IMR-90 (cell line): ENCODE measurements around the gene TMEM163. TPM values are rescaled to one million over a fixed set of nuclear protein-coding genes. Genes with fewer than 3 reads are reported as not detected.

ENCODE experiments used
- ATAC-seq: fragments of 200-7000 bp; cut with Tn5 transposase; 2 replicates; pipeline ENCODE4 v1.9.1; 2020; ENCODE audit warnings: low read depth, mild to moderate bottlenecking, moderate library complexity
- BruUV-seq: library from RNA; stranded (reverse); fragments of 400-500 nt; replicated peaks from 2 replicates; lab custom pipeline; 2021; lab: Mats Ljungman, UMichigan
- CTCF ChIA-PET: fragments of 300-600 bp; formaldehyde crosslinking; extraction: SDS; loops from one replicate; lab custom pipeline; 2021; ENCODE audit warnings: antibody characterized with exemption; lab: Yijun Ruan, JAX
- POLR2A ChIA-PET: fragments of 300-600 bp; sonication (Branson Sonifier 250); formaldehyde crosslinking; loops from one replicate; lab custom pipeline; 2022; ENCODE audit warnings: antibody characterized with exemption; ENCODE audit not compliant: unreplicated experiment; lab: Charles Lee
- DNase-seq: peaks from one replicate; pipeline ENCODE4 v3.0.0; 2013
- H2AFZ ChIP-seq: replicated peaks from 2 replicates; pipeline ENCODE3; 2013; ENCODE audit warnings: low read length, mild to moderate bottlenecking; ENCODE audit not compliant: poor library complexity
- H2AK5ac ChIP-seq: 2 replicates; pipeline ENCODE4 v1.6.1; 2013; ENCODE audit warnings: low read depth, low read length, inconsistent platforms
- H2AK9ac ChIP-seq: replicated peaks from 2 replicates; pipeline ENCODE3; 2013; ENCODE audit warnings: mild to moderate bottlenecking, low read depth, low read length, moderate library complexity; ENCODE audit not compliant: poor library complexity
- H2BK120ac ChIP-seq: 2 replicates; pipeline ENCODE4 v1.6.1; 2013; ENCODE audit warnings: low read depth, low read length, inconsistent platforms
- H2BK15ac ChIP-seq: 3 replicates; pipeline ENCODE4 v1.6.1; 2013; ENCODE audit warnings: low read depth, low read length, inconsistent platforms
- H2BK20ac ChIP-seq: 2 replicates; pipeline ENCODE4 v1.6.1; 2013; ENCODE audit warnings: low read depth, mild to moderate bottlenecking, inconsistent platforms, low read length, moderate library complexity
- H2BK5ac ChIP-seq: 2 replicates; pipeline ENCODE4 v1.6.1; 2013; ENCODE audit warnings: mild to moderate bottlenecking, low read depth, low read length, inconsistent platforms; ENCODE audit not compliant: poor library complexity, severe bottlenecking
- H3K14ac ChIP-seq: replicated peaks from 2 replicates; pipeline ENCODE4 v1.6.1; 2013; ENCODE audit warnings: low read depth, low read length, inconsistent platforms
- H3K18ac ChIP-seq: 2 replicates; pipeline ENCODE4 v1.6.1; 2013; ENCODE audit warnings: low read depth, low read length, control low read depth
- H3K23ac ChIP-seq: 2 replicates; pipeline ENCODE4 v1.6.1; 2013; ENCODE audit warnings: low read depth, low read length, inconsistent platforms
- H3K27ac ChIP-seq: 2 replicates; pipeline ENCODE4 v1.5.1; 2013; ENCODE audit warnings: mild to moderate bottlenecking, control low read depth, low read length; ENCODE audit not compliant: insufficient read depth
- H3K27me3 ChIP-seq: 2 replicates; pipeline ENCODE4 v1.6.1; 2013; ENCODE audit warnings: low read length; ENCODE audit not compliant: control insufficient read depth, insufficient read depth
- H3K36me3 ChIP-seq: 2 replicates; pipeline ENCODE4 v1.6.1; 2013; ENCODE audit warnings: low read length, mixed read lengths; ENCODE audit not compliant: control insufficient read depth, insufficient read depth
- H3K4ac ChIP-seq: 2 replicates; pipeline ENCODE4 v1.6.1; 2013; ENCODE audit warnings: low read depth, low read length, inconsistent platforms
- H3K4me1 ChIP-seq: 2 replicates; pipeline ENCODE4 v1.6.1; 2013; ENCODE audit warnings: low read length, mixed read lengths; ENCODE audit not compliant: control insufficient read depth, insufficient read depth
- H3K4me2 ChIP-seq: 2 replicates; pipeline ENCODE4 v1.6.1; 2013; ENCODE audit warnings: low read depth, mild to moderate bottlenecking, control low read depth, low read length, moderate library complexity
- H3K4me3 ChIP-seq: 2 replicates; pipeline ENCODE4 v1.5.1; 2013; ENCODE audit warnings: low read depth, mild to moderate bottlenecking, control low read depth, low read length, moderate library complexity; ENCODE audit not compliant: insufficient read depth
- H3K56ac ChIP-seq: 2 replicates; pipeline ENCODE4 v1.6.1; 2013; ENCODE audit warnings: low read length, inconsistent platforms; ENCODE audit not compliant: insufficient read depth; ENCODE audit errors: extremely low read depth
- H3K79me1 ChIP-seq, 2 experiments: 2 replicates each; pipeline ENCODE4 v1.6.1; 2013; ENCODE audit warnings: low read length in 2 of 2, inconsistent platforms in 1 of 2, low read depth in 1 of 2
- H3K9ac ChIP-seq: 2 replicates; pipeline ENCODE4 v1.6.1; 2013; ENCODE audit warnings: low read depth, low read length, control low read depth
- H3K9me1 ChIP-seq: 2 replicates; pipeline ENCODE4 v1.6.1; 2013; ENCODE audit warnings: low read length, inconsistent platforms; ENCODE audit not compliant: insufficient read depth
- H3K9me3 ChIP-seq: 2 replicates; pipeline ENCODE4 v1.6.1; 2013; ENCODE audit warnings: low read length; ENCODE audit not compliant: control insufficient read depth, insufficient read depth
- H4K20me1 ChIP-seq: 2 replicates; pipeline ENCODE4 v1.6.1; 2013; ENCODE audit warnings: low read length, inconsistent platforms; ENCODE audit not compliant: insufficient read depth
- H4K5ac ChIP-seq: 2 replicates; pipeline ENCODE4 v1.6.1; 2013; ENCODE audit warnings: mild to moderate bottlenecking, low read depth, low read length, control low read depth
- H4K8ac ChIP-seq, 2 experiments: 2 replicates each; pipeline ENCODE4 v1.6.1; 2013; ENCODE audit warnings: low read depth in 2 of 2, low read length in 2 of 2, control low read depth in 1 of 2, inconsistent platforms in 1 of 2
- H4K91ac ChIP-seq: 2 replicates; pipeline ENCODE4 v1.6.1; 2013; ENCODE audit warnings: low read depth, low read length, inconsistent platforms; ENCODE audit not compliant: insufficient read depth
- CTCF ChIP-seq: conservative IDR thresholded peaks from 2 replicates; pipeline ENCODE4 v1.5.1; 2012; ENCODE audit warnings: mild to moderate bottlenecking, low read depth, low read length, improper control_type of control experiment
- MAZ ChIP-seq: IDR thresholded peaks from 2 replicates; pipeline ENCODE4 v1.6.1; 2012; ENCODE audit warnings: low read depth, mild to moderate bottlenecking, low read length, improper control_type of control experiment, moderate library complexity, borderline replicate concordance
- MXI1 ChIP-seq: IDR thresholded peaks from 2 replicates; pipeline ENCODE4 v1.6.1; 2012; ENCODE audit warnings: low read depth, mild to moderate bottlenecking, low read length, moderate library complexity, borderline replicate concordance
- RFX5 ChIP-seq: IDR thresholded peaks from 2 replicates; pipeline ENCODE4 v1.8.0; 2012; ENCODE audit warnings: low read depth, mild to moderate bottlenecking, low read length, moderate library complexity
- WGBS, 2 experiments: methylation state at CpG; one replicate each; pipeline versions ENCODE4 v1.1.5 to v1.1.7; 2013; ENCODE audit warnings: missing lambda C conversion rate in 2 of 2; ENCODE audit not compliant: insufficient read length in 1 of 2; ENCODE audit errors: extremely low coverage in 2 of 2; 5-methylcytosine and 5-hydroxymethylcytosine counted together
- dilution Hi-C: fragments of 300-500 bp; cut with HindIII; formaldehyde crosslinking; loops from one replicate; pipeline ENCODE4 v1.14.3; 2018; ENCODE audit warnings: low sequenced_read_pairs; ENCODE audit not compliant: unreplicated experiment
- in situ Hi-C: fragments of 300-500 bp; cut with MboI; formaldehyde crosslinking; loops from 3 replicates; pipeline ENCODE4 v1.14.3; 2019; ENCODE audit warnings: low sequenced_read_pairs, inconsistent platforms, mixed read lengths
- intact Hi-C: fragments of 100-400 bp; cut with micrococcal nuclease; formaldehyde crosslinking; loops from 2 replicates; pipeline ENCODE4 v1.10.0; 2022
- polyA plus RNA-seq, 3 experiments: library from polyadenylated mRNA; depleted of rRNA; stranded (reverse); fragments of >200 nt; gene quantifications; 2 replicates each; pipeline ENCODE4 v1.2.3, GENCODE V29; 2012; ENCODE audit warnings: low replicate concordance in 1 of 3
- total RNA-seq: library from RNA; depleted of rRNA; stranded (reverse); fragments of >200 nt; gene quantifications from 2 replicates; pipeline ENCODE4 v1.2.3, GENCODE V29; 2012
- TF ChIP-seq, protein P1 (sequence below): fragments of 150-350 bp; IDR thresholded peaks from 2 replicates; pipeline ENCODE4 v1.6.1; 2017; ENCODE audit warnings: mild to moderate bottlenecking, antibody characterized with exemption, low read length, low read depth

TMEM163 gene
- total and polyA plus RNA-seq, 2 of the 4 experiments (the other 2 are of a cell fraction): not detected

GRCh38 chr2:134675314-134675713 is 43.5 kb downstream of the TMEM163 start:
- Histone ChIP-seq H3K18ac (no peak overlapping the region), H2BK120ac (no peak overlapping the region), H4K5ac (no peak overlapping the region), H3K4ac (no peak overlapping the region), H2BK20ac (no peak overlapping the region), H2BK15ac (no peak overlapping the region), H4K8ac (no peak overlapping the region), H3K4me3 (no peak overlapping the region), H3K36me3 (no peaks in the 10 kb centered on the region), H3K9me3 (no peaks in the 10 kb centered on the region), H3K79me1 (no peaks in the 10 kb centered on the region), H3K23ac (no peak overlapping the region), H2AK9ac (no peak overlapping the region), H3K14ac (no peak overlapping the region), H3K4me2 (no peak overlapping the region), H4K20me1 (no peaks in the 10 kb centered on the region), H3K4me1 (no peaks in the 10 kb centered on the region), H3K56ac (no peak overlapping the region), H2BK5ac (no peak overlapping the region), H3K27me3 (peaks cover 10% of the 10 kb centered on the region; the same call in 1 of the 2 replicates), H4K91ac (no peak overlapping the region), H2AK5ac (no peak overlapping the region), H3K9ac (no peak overlapping the region), H3K9me1 (no peaks in the 10 kb centered on the region), H2AFZ (no peak overlapping the region), H3K27ac (no peak overlapping the region)
- ChIA-PET CTCF (no interaction called here), POLR2A (no interaction called here)
- intact Hi-C loops: no loop called here
- DNase-seq (no peak), ATAC-seq (no peak)
- TF ChIP-seq, protein P1, sequence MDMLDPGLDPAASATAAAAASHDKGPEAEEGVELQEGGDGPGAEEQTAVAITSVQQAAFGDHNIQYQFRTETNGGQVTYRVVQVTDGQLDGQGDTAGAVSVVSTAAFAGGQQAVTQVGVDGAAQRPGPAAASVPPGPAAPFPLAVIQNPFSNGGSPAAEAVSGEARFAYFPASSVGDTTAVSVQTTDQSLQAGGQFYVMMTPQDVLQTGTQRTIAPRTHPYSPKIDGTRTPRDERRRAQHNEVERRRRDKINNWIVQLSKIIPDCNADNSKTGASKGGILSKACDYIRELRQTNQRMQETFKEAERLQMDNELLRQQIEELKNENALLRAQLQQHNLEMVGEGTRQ: no peak
- no peak for TF ChIP-seq MXI1
- no peak for TF ChIP-seq RFX5
- TF ChIP-seq CTCF: no peak
- TF ChIP-seq MAZ: no peak
- no TSS peak for BruUV-seq
- dilution Hi-C loops: no loop called here
- in situ Hi-C loops: no loop called here
- no CpG with 5 or more reads among the region's 3 CpGs for WGBS, 2 experiments
